C4-2B (cell line): ENCODE measurements around the gene ATG4B.

Experiments
- CTCF ChIP-seq: fragments of 450-650 bp; conservative IDR thresholded peaks from 2 replicates; pipeline ENCODE4 v1.5.1; 2017; ENCODE audit warnings: mild to moderate bottlenecking
- ZFX ChIP-seq: fragments of 450-650 bp; IDR thresholded peaks from 2 replicates; pipeline ENCODE4 v1.6.1; 2017

- TF ChIP-seq CTCF (no peak), ZFX (no peak)
Observed at GRCh38 chr2:241668354-241668753, 30.9 kb downstream of the ATG4B start.
